Measurements from ENCODE around the gene AP1S3. TPM values are rescaled to one million over a fixed set of nuclear protein-coding genes. Genes with fewer than 3 reads are reported as not detected.

The AP1S3 gene
- total RNA-seq, 1 donor from 2014 or later: 3.0 TPM

GRCh38 chr2:223724861-223725260 lies 112.5 kb downstream of the AP1S3 start:
- DNase-seq: peak; percentile 38

GRCh38 chr2:223723954-223724411 lies 113.4 kb downstream of the AP1S3 start:
- DNase-seq: no peak

- no peak for DNase-seq
These were observed 115.2 kb downstream of the AP1S3 start for GRCh38 chr2:223722226-223722625.

- no peak for DNase-seq
These were observed 115.6 kb downstream of the AP1S3 start for GRCh38 chr2:223721746-223722145.

- no peak for DNase-seq
These were observed 117.0 kb downstream of the AP1S3 start for GRCh38 chr2:223720367-223720766.

- no peak for DNase-seq
These were observed 124.7 kb downstream of the AP1S3 start for GRCh38 chr2:223712642-223713041.

GRCh38 chr2:223711596-223712326 lies 125.6 kb downstream of the AP1S3 start:
- DNase-seq: no peak

Other genes with a start within 250 kb of the AP1S3 start
- gene SCG2, start 235.2 kb downstream of the AP1S3 start, total RNA-seq: 2.4 TPM
- 58.8 TPM for gene WDFY1, start 107.8 kb upstream of the AP1S3 start, total RNA-seq
- 49.3 TPM for gene MRPL44, start 119.9 kb upstream of the AP1S3 start, total RNA-seq
- 44.6 TPM for gene SERPINE2, start 201.7 kb upstream of the AP1S3 start, total RNA-seq